ENCODE data around the gene ATP6V1B1. TPM values are rescaled to one million over a fixed set of nuclear protein-coding genes. Genes with fewer than 3 reads are reported as not detected.

ATP6V1B1 gene
- total RNA-seq, 1 experiment from 2014 or later, result not detected

DNA sequence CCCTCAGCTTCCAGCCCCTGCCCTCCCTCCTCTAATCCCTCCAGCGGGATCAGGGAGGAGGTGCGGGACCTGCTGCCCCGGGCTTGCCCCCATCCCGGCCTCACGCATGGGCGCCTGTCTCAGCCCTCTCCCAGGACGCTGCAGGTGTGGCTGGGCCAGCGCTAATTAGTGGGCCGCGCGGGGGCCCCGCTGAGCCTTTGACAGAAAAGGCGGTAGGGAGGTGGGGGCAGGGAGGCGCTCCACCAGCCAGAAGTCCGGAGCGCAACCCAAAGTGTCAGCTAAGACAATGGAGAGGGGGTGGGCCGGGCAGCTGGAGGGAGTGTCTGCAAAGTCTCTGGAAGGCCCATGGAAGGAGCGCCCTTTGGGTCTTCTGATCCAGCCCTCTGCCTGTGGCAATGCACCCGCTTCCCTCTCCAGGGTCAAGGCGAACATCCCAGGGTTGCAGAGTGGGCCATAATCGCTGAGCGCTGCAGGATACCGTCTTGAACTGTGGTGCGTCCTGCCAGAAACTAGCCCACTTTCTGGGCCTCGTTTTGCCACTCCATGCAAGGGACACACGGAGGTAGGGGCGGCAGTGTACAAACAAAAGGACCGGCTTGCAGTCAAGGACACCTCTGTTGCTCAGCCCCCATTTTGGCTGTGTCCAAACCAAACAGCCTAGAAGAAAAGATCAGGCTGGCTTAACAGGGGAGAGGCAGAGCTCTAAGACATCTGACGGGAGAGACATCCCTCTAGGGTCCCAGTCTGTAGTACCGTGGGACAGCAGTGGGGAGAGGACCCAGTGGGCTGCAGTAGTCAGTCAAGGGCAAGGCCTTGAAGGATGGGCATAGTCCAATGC lies 3.5 kb downstream of the ATP6V1B1 start:
- in situ Hi-C loops (cut with HindIII; ENCODE audit: low pct_unique_long_range_greater_than_20kb, low sequenced_read_pairs), result no loop called here
- DNase-seq (ENCODE audit: low read depth), result no peak

GRCh38 chr2:70939839-70940580 lies 4.3 kb downstream of the ATP6V1B1 start:
- DNase-seq (ENCODE audit: low read depth), result no peak
- in situ Hi-C loops (cut with HindIII; ENCODE audit: low pct_unique_long_range_greater_than_20kb, low sequenced_read_pairs), result no loop called here

GRCh38 chr2:70941186-70941585 lies 5.5 kb downstream of the ATP6V1B1 start:
- in situ Hi-C loops (cut with HindIII; ENCODE audit: low pct_unique_long_range_greater_than_20kb, low sequenced_read_pairs), result no loop called here

GRCh38 chr2:70941701-70942100 lies 6.0 kb downstream of the ATP6V1B1 start:
- DNase-seq (ENCODE audit: low read depth), result no peak
- in situ Hi-C loops (cut with HindIII; ENCODE audit: low pct_unique_long_range_greater_than_20kb, low sequenced_read_pairs), result no loop called here

More at GRCh38 chr2:70941186-70941585, 5.5 kb downstream of the ATP6V1B1 start:
- no peak for DNase-seq (ENCODE audit: low read depth)

DNA sequence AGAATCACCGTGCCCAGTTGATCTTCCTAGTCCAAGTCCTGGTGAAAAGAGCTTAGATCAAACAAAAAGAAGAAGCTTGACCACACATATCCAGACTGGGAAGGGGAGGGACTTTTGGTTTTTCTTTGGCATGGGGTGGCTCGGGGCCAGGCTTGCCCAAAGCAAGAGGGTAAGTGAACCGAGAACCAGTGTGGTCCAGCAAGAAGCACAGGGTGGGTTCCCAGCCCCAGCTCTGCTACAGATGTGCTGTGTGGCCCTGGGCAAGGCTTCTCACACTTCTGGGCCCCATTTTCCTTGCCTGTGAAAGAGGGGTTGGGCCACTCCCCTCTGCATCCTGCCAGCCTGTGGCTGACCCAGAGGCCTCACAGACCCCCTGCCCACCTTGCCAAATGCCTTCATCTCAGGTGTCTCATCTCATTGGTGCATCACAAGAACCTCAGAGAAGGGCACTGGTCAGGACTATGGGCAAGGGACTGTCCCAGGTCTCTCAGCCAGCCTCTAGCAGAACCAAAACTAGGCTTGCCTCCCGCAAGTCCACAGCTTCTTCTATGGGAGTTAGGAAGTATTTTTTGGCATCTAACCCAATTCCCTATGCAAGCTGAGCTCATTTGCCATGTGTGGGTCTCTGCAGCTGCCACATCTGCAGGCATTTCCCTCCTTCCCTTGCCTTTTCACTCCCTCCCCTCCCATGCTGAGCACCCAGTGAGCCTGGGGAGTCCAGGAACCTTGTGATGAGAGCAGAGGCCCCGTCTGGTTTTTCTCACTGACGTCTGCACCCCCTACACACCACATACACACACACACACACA lies 6.9 kb downstream of the ATP6V1B1 start:
- in situ Hi-C loops (cut with HindIII; ENCODE audit: low pct_unique_long_range_greater_than_20kb, low sequenced_read_pairs), result no loop called here
- DNase-seq (ENCODE audit: low read depth), result no peak

DNA sequence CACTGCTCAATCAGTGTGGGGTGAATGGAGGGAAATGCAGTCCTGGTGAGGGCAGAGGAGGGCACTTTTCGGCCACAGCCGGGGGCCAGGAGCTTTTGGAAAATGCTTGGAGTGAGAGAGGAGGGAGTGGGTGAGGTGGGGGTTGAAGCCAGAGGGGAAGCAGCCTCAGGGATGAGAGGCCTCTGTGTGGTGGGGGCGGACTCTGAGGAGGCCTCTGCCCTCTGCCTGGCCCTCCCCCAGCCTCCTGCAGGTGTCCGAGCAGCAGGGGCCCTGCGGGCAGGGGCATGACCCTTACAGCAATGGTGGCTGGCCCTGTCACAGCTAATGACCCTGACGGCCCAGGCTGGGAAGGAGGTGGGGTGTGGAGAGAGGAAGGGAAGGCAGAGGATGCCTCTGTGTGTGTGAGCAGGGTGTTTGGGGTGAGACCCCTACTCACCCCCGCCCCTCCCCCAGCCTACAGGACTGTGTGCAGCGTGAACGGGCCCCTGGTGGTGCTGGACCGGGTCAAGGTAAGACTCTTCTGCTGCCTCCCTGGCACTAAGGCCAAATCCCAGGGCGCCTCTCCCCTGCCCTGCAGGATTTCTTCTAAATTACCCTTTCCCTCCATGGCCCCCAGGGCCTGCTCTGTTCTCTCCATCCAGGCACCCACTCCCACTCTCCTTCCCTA lies 7.6 kb downstream of the ATP6V1B1 start:
- in situ Hi-C loops (cut with HindIII; ENCODE audit: low pct_unique_long_range_greater_than_20kb, low sequenced_read_pairs), result no loop called here
- DNase-seq (ENCODE audit: low read depth), result no peak

DNA sequence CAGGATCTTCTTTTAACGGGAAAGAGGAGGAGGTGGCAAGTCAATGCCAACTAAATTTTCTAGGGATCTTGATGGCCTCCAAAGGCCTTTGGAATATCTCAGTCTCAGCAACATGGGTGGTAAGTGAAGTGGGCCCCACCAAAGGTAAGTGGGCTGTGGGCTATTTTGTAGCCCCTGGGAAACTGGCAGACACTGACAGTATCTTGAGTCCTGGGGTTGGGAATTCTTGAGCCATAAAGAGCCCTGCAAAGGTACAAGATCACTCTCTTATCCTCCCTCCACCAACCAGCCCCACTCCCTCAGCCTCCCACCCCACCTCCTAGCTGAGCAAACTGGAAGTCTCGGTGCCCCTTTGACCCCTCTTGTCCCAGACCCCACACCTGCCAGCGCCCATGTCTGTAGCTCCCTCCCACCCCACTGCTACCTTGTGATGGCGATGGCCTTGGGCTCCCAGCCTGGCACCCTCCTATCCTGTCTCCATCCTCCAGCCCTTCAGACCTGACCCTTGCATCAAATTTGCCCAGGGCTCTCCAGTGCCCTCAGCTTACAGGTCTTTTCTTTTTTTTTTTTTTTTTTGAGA lies 8.5 kb downstream of the ATP6V1B1 start:
- in situ Hi-C loops (cut with HindIII; ENCODE audit: low pct_unique_long_range_greater_than_20kb, low sequenced_read_pairs), result no loop called here
- DNase-seq (ENCODE audit: low read depth), result no peak

DNA sequence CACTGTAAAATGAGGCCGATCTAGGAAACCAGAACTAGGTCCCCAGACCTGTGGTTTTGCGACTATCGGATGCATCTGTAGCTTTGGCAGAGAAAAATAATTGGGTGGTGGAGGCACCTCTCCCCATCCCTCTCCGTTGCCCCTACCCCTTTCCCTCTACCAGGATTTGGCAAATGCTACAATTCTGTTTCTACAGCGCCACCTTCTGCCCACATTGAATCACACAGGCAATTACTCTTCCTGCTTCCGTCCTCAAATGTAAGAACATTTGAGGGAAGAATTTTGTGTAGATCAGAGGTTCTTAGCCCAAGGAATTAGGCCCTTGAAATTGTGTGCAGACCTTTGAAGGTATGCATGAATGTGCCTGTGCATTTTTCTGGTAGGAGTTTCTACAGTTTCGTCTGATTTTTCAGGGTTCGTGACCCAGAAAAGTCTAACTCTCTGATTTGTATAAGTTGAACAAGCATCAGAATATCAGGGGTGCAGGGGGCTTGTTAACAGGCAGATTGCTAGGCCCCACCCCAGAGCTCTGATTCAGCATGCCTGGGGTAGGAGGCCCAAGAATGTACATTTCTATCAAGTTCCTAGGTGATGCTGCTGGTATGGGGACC lies 11.2 kb downstream of the ATP6V1B1 start:
- in situ Hi-C loops (cut with HindIII; ENCODE audit: low pct_unique_long_range_greater_than_20kb, low sequenced_read_pairs), result no loop called here
- DNase-seq (ENCODE audit: low read depth), result peak; percentile 59

DNA sequence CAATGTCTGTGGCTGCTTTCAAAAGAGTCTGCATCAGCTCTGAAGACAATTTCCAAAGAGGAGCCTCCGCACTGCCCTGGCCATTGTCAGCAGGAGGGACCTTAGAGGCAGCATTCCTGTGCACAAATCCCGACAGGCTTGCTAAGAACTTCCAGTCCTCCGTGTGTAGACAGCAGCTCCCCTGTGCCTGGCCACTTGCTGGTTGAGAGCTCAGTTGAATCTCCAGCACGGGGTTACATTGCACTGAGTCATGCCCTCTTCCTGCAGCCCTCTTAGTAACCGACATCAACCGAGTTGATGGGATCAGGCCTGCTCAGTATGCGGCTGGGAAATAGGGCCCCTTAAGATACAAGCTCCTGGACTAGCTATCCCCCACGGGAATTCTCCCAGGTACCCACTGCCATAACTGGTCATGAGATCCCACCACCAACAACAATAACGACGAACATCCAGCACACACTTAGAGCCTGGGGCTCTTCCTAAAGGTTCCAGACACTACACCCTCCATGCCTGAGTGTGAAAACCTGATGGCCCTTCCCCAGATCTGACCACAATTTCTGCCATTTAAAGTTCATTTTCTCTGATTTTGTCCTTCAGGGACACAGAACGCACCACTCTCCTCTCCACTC lies 12.0 kb downstream of the ATP6V1B1 start:
- in situ Hi-C loops (cut with HindIII; ENCODE audit: low pct_unique_long_range_greater_than_20kb, low sequenced_read_pairs), result no loop called here
- DNase-seq (ENCODE audit: low read depth), result peak; percentile 56

- in situ Hi-C loops (cut with HindIII; ENCODE audit: low pct_unique_long_range_greater_than_20kb, low sequenced_read_pairs), result no loop called here
These were observed 12.8 kb downstream of the ATP6V1B1 start for GRCh38 chr2:70948337-70949003.

GRCh38 chr2:70949086-70949485 lies 13.4 kb downstream of the ATP6V1B1 start:
- in situ Hi-C loops (cut with HindIII; ENCODE audit: low pct_unique_long_range_greater_than_20kb, low sequenced_read_pairs), result no loop called here

More at GRCh38 chr2:70948337-70949003, 12.8 kb downstream of the ATP6V1B1 start:
- DNase-seq (ENCODE audit: low read depth), result peak; percentile 69

GRCh38 chr2:70954886-70955285 lies 19.2 kb downstream of the ATP6V1B1 start:
- DNase-seq (ENCODE audit: low read depth), result no peak
- in situ Hi-C loops (cut with HindIII; ENCODE audit: low pct_unique_long_range_greater_than_20kb, low sequenced_read_pairs), result no loop called here

More at GRCh38 chr2:70949086-70949485, 13.4 kb downstream of the ATP6V1B1 start:
- no peak for DNase-seq (ENCODE audit: low read depth)

- in situ Hi-C loops (cut with HindIII; ENCODE audit: low pct_unique_long_range_greater_than_20kb, low sequenced_read_pairs), result no loop called here
These were observed 20.4 kb downstream of the ATP6V1B1 start for GRCh38 chr2:70956141-70956540.

DNA sequence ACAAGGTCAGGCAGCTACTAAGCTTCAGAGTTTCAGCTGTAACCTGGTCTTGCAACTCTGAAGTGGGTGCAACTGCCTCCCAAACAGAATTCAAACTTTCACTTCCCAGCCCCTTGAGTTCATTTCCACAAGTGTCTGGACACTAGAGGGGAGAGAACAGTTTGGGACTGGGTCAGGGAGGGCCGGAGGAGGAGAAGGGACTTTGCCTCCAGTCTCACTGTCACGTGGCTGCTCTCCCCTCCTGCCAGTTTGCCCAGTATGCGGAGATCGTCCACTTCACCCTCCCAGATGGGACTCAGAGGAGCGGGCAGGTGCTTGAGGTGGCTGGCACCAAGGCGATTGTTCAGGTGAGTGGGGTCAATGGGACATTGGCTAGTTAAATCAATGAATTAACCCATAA lies 22.1 kb downstream of the ATP6V1B1 start:
- DNase-seq (ENCODE audit: low read depth), result no peak
- in situ Hi-C loops (cut with HindIII; ENCODE audit: low pct_unique_long_range_greater_than_20kb, low sequenced_read_pairs), result no loop called here

More at GRCh38 chr2:70956141-70956540, 20.4 kb downstream of the ATP6V1B1 start:
- DNase-seq (ENCODE audit: low read depth), result no peak

GRCh38 chr2:70958759-70959158 lies 23.1 kb downstream of the ATP6V1B1 start:
- DNase-seq (ENCODE audit: low read depth), result no peak
- in situ Hi-C loops (cut with HindIII; ENCODE audit: low pct_unique_long_range_greater_than_20kb, low sequenced_read_pairs), result no loop called here

- no peak for DNase-seq (ENCODE audit: low read depth)
- in situ Hi-C loops (cut with HindIII; ENCODE audit: low pct_unique_long_range_greater_than_20kb, low sequenced_read_pairs), result no loop called here
These were observed 23.6 kb downstream of the ATP6V1B1 start for GRCh38 chr2:70959271-70959761.

Measured in Caki2 (cell line).